Dermis microvascular lymphatic vessel endothelial cell (primary cell): ENCODE data around the gene CHM. TPM values are rescaled to one million over a fixed set of nuclear protein-coding genes. Genes with fewer than 3 reads are reported as not detected.
"Not testable (repeated sequence)": the region's sequence is repeated elsewhere in the genome, so short reads cannot be mapped to it uniquely, and the experiment has no call there.

ENCODE experiments used
- DNase-seq, 2 donors: peaks; one replicate each; pipeline versions ENCODE4 v3.0.0 to v3.0.0-alpha.2; 2010; ENCODE audit warnings: low read depth in 2 of 2
- total RNA-seq: library from RNA; depleted of rRNA; stranded (reverse); fragments of >200 nt; gene quantifications from 2 replicates; pipeline ENCODE4 v1.2.1, GENCODE V29; 2014

The CHM gene
- 17.5 and 20.6 TPM in 2 replicates for total RNA-seq

- peak; percentile 84 to 87 for DNase-seq
Measured at GRCh38 chrX:86047174-86047935, at the start of gene CHM. CHM (minus strand) TSS chrX:86047558; CDS start chrX:86047532, 26 bp downstream.

GRCh38 chrX:86078650-86079049 is 31.3 kb upstream of the CHM start:
- DNase-seq = no peak

DNA sequence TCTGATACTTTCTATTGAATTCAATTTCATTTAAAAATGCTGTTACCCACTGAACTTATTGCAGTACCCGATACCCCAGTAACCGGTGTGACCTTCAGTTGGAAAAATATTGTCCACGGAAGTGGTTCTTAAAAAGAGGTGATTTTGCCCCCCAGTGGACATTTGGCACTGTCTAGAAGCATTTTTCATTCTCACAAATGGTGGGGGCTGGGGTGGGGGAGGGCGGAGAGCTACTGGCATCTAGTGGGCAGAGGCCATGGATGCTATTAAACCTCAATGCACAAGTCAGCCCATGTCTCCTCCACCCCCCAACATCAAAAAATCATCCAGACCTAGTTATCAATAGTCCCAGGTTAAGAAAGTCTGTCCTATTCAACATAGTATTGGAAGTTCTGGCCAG is 19.6 kb upstream of the CHM start:
- DNase-seq = peak in 1 of 2 donors; percentile 8

- no peak for DNase-seq
Measured at GRCh38 chrX:86061407-86061806, 14.0 kb upstream of the CHM start.

GRCh38 chrX:86051741-86052140 is 4.4 kb upstream of the CHM start:
- no peak for DNase-seq

DNA sequence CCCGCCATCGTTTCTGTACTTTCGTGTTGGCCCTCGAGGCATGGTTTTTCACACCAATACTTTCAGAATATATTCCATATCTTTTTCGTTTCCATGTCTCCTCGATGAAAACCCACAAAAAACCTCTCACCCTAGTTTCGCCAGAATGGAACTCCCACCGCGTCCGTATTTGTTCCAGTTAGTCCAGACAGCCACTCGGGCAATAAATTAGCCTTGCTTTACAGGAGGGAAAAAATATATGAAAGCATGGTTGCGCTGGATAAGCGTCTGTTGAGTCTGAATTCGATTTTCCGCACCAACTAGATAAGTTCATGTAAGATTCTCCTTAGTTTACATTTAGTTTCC is 550 bp upstream of the CHM start:
- DNase-seq = no peak

- DNase-seq = no peak
Measured at GRCh38 chrX:86044216-86044615, 3.1 kb downstream of the CHM start.

DNA sequence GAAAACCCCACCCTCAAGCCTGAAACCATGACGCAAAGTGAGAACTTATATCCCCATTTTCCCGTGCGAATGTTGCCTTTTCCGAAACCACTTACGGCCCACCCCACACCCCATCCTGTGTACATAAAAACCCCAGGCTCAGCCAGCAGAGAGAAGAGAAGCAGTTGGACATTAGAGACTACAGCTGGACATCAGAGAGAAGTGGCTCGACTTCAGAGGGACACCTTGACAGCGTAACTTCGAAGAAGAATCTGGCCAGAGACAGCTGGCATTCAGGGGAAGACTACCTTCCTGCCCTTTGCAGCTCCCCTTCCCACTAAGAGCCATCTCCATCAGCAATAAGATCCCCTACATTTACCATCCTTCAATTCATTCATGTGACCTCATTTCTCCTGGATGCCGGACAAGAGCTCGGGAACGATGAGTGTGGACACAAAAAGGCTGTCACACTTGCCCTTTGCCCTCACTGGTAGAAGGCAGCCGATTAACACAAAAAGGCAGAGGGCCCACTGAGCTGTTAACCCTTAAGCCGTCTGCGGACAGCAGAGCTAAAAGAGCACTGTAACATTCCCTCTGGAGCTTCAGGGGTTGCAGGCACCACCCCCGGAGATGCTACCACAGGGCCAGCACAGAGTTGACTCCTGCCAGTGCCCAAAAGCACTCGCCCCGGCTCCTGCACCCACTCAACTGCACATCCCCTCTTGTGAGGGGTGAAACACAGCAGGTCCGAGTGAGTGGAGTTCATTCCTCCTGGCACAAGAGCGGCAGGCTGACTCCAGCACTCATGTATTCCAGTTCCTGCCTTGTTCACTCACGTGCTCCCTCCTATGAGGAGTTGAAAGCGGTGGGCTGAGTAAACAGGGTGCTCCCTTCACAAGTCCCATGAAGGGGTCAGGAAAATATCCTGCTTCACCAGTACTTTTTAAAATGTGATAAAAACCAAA is 7.5 kb downstream of the CHM start:
- DNase-seq = no peak

DNA sequence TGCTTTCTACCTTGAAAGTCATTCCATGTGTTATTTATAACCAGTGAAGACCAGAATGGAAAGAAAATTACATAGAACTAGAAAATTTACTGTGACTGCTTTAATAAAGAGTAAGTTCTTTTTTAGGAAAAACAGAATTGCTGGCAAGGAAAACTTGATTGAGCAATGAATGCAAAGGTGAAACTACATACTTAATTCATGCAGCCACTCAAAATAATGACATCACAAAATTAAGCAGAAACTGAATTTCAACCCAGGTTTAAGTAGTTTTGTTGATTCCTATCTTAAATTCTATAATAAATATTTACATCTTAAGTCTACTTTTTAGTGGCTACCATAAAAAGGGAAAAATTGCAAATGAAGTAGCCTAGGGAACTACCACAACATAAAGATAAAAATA is 14.0 kb downstream of the CHM start:
- DNase-seq = no peak

- no peak for DNase-seq
Measured at GRCh38 chrX:86028681-86029080, 18.7 kb downstream of the CHM start.

GRCh38 chrX:86023811-86024210 is 23.5 kb downstream of the CHM start:
- no peak for DNase-seq

- peak in 1 of 2 donors; percentile 57 for DNase-seq
Measured at GRCh38 chrX:86021652-86022289, 25.6 kb downstream of the CHM start.

GRCh38 chrX:86016139-86016538 is 31.2 kb downstream of the CHM start:
- no peak for DNase-seq

DNA sequence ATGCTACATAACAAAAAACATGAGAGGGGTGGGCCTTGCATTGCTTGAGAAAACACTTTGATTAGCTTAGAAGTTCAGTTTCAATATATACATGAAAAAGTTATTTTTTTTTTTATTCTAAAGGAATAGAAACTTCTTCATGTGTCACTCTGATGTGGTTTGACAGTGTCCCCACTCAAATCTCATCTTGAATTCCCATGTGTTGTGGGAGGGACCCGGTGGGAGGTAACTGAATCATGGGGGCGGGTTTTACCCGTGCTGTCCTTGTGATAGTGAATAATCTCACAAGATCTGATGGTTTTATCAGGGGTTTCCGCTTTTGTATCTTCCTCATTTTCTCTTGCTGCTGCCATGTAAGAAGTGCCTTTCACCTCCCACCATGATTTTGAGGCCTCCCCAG is 32.4 kb downstream of the CHM start:
- DNase-seq = not testable (repeated sequence)

GRCh38 chrX:86014421-86014820 is 32.9 kb downstream of the CHM start:
- no peak for DNase-seq

GRCh38 chrX:86013792-86014191 is 33.6 kb downstream of the CHM start:
- no peak for DNase-seq

- DNase-seq = no peak
Measured at GRCh38 chrX:86012188-86012587, 35.2 kb downstream of the CHM start.

- not testable (repeated sequence) for DNase-seq
Measured at GRCh38 chrX:86009803-86010202, 37.6 kb downstream of the CHM start.

DNA sequence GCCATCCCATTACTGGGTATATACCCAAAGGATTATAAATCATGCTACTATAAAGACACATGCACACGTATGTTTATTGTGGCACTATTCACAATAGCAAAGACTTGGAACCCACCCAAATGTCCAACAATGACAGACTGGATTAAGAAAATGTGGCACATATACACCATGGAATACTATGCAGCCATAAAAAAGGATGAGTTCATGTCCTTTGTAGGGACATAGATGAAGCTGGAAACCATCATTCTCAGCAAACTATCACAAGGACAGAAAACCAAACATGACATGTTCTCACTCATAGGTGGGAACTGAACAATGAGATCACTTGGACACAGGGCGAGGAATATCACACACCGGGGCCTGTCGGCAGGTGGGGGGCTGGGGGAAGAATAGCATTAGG is 39.5 kb downstream of the CHM start:
- not testable (repeated sequence) for DNase-seq

- peak in 1 of 2 donors; percentile 15 for DNase-seq
Measured at GRCh38 chrX:86002076-86002896, 45.1 kb downstream of the CHM start.

GRCh38 chrX:85998954-85999353 is 48.4 kb downstream of the CHM start:
- no peak for DNase-seq
